HCT116 (cell line): ENCODE data around the gene BPIFB6. TPM values are rescaled to one million over a fixed set of nuclear protein-coding genes. Genes with fewer than 3 reads are reported as not detected.

Source experiments
- ATAC-seq: fragments of 200-7000 bp; cut with Tn5 transposase; 2 replicates; pipeline ENCODE4 v1.9.1; 2020; ENCODE audit warnings: mild to moderate bottlenecking, moderate library complexity
- BruUV-seq: library from RNA; stranded (reverse); fragments of 400-500 nt; replicated peaks from 2 replicates; lab custom pipeline; 2021; lab: Mats Ljungman, UMichigan
- CTCF ChIA-PET: fragments of 300-600 bp; sonication (Branson Sonifier 250); formaldehyde crosslinking; loops from one replicate; lab custom pipeline; 2021; ENCODE audit warnings: antibody characterized with exemption; lab: Charles Lee
- POLR2A ChIA-PET: fragments of 300-600, 350-600 bp; sonication (Branson Sonifier 250); formaldehyde crosslinking; loops from one replicate; lab custom pipeline; 2021; ENCODE audit warnings: antibody characterized with exemption; lab: Charles Lee
- RAD21 ChIA-PET, 2 experiments: fragments of 300-600 bp; sonication (Branson Sonifier 250); formaldehyde crosslinking; loops; one replicate each; lab custom pipeline; 2023; ENCODE audit warnings: low total read pairs in 2 of 2; ENCODE audit not compliant: uncharacterized antibody in 2 of 2, unreplicated experiment in 2 of 2, low non-redundant PET in 1 of 2; lab: Charles Lee
- DNase-seq: peaks from one replicate; pipeline ENCODE4 v3.0.0-alpha.2; 2010; ENCODE audit warnings: low read depth, low spot score
- H2AFZ ChIP-seq: fragments of 200-600 bp; shearing (Covaris generic), sonication (generic); 2 replicates; pipeline ENCODE4 v1.6.1; 2017; ENCODE audit warnings: low read depth, mixed run types, mixed read lengths, antibody characterized with exemption, low read length; ENCODE audit not compliant: poor library complexity, severe bottlenecking
- H3K27ac ChIP-seq: 2 replicates; pipeline ENCODE4 v1.5.1; 2012; ENCODE audit warnings: low read depth, low read length
- H3K27me3 ChIP-seq: fragments of 200-600 bp; sonication (generic); 2 replicates; pipeline ENCODE4 v1.6.1; 2016; ENCODE audit warnings: mixed run types, low read length, mixed read lengths; ENCODE audit not compliant: insufficient read depth
- H3K36me3 ChIP-seq, 2 experiments: fragments of 200-500 bp in 1 of 2; fragments of 200-600 bp in 1 of 2; sonication (Bioruptor generic) in 1 of 2; sonication (generic) in 1 of 2; 2 replicates each; pipeline versions ENCODE4 v1.5.1 to v1.6.1; 2014 to 2016; ENCODE audit warnings: low read length in 2 of 2, inconsistent platforms in 1 of 2, mixed read lengths in 1 of 2, mixed run types in 1 of 2; ENCODE audit not compliant: insufficient read depth in 2 of 2, control insufficient read depth in 1 of 2
- H3K4me1 ChIP-seq, 2 experiments: fragments of 200-600 bp in 1 of 2; sonication (generic) in 1 of 2; 2 replicates each; pipeline versions ENCODE4 v1.5.1 to v1.6.1; 2012 to 2017; ENCODE audit warnings: low read length in 2 of 2, inconsistent platforms in 1 of 2, mild to moderate bottlenecking in 1 of 2, mixed read lengths in 1 of 2, mixed run types in 1 of 2, moderate library complexity in 1 of 2; ENCODE audit not compliant: insufficient read depth in 2 of 2, control insufficient read depth in 1 of 2
- H3K4me2 ChIP-seq: fragments of 200-600 bp; sonication (generic); 2 replicates; pipeline ENCODE4 v1.6.1; 2017; ENCODE audit warnings: mixed run types, low read length, mixed read lengths
- H3K4me3 ChIP-seq, 2 experiments: fragments of 200-600 bp in 1 of 2; sonication (generic) in 1 of 2; replicated peaks in 1 of 2; 2 replicates each; pipeline ENCODE4 v1.5.1; 2011 to 2016; ENCODE audit warnings: low read length in 2 of 2, control low read depth in 1 of 2, low read depth in 1 of 2, mild to moderate bottlenecking in 1 of 2, mixed read lengths in 1 of 2, mixed run types in 1 of 2
- H3K79me2 ChIP-seq: fragments of 200-600 bp; sonication (generic); 2 replicates; pipeline ENCODE4 v1.6.1; 2017; ENCODE audit warnings: mild to moderate bottlenecking, mixed run types, low read length, moderate library complexity, mixed read lengths; ENCODE audit not compliant: insufficient read depth
- H3K9ac ChIP-seq: fragments of 200-600 bp; sonication (generic); 2 replicates; pipeline ENCODE4 v1.6.1; 2016; ENCODE audit warnings: low read length, mixed read lengths
- H3K9me2 ChIP-seq: fragments of 200-600 bp; sonication (generic), shearing (Covaris generic); 2 replicates; pipeline ENCODE4 v1.6.1; 2017; ENCODE audit warnings: mixed run types, mild to moderate bottlenecking, moderate library complexity; ENCODE audit not compliant: insufficient read depth
- H3K9me3 ChIP-seq, 2 experiments: fragments of 200-500 bp in 1 of 2; fragments of 200-600 bp in 1 of 2; sonication (Bioruptor generic) in 1 of 2; sonication (generic) in 1 of 2; 2 replicates each; pipeline ENCODE4 v1.6.1; 2014 to 2017; ENCODE audit warnings: low read length in 2 of 2, mixed read lengths in 2 of 2, inconsistent platforms in 1 of 2, low read depth in 1 of 2, mild to moderate bottlenecking in 1 of 2, mixed run types in 1 of 2, moderate library complexity in 1 of 2; ENCODE audit not compliant: control insufficient read depth in 1 of 2, insufficient read depth in 1 of 2
- H4K20me1 ChIP-seq: fragments of 200-600 bp; sonication (generic), shearing (Covaris generic); 2 replicates; pipeline ENCODE4 v1.6.1; 2017; ENCODE audit warnings: mixed run types, mild to moderate bottlenecking, moderate library complexity; ENCODE audit not compliant: insufficient read depth
- CTCF ChIP-seq, 3 experiments: fragments of 200-600 bp in 1 of 3; sonication (generic) in 1 of 3; IDR thresholded peaks in 2 of 3; conservative IDR thresholded peaks in 1 of 3; 2 replicates each; pipeline ENCODE4 v1.5.1; 2012 to 2017; ENCODE audit warnings: low read depth in 2 of 3, low read length in 2 of 3, antibody characterized with exemption in 1 of 3, borderline replicate concordance in 1 of 3, control low read depth in 1 of 3, mild to moderate bottlenecking in 1 of 3, mixed read lengths in 1 of 3, mixed run types in 1 of 3, moderate library complexity in 1 of 3; ENCODE audit not compliant: insufficient read depth in 1 of 3
- EGR1 ChIP-seq: IDR thresholded peaks from 2 replicates; pipeline ENCODE4 v1.6.1; 2012; ENCODE audit warnings: low read depth
- RAD21 ChIP-seq: IDR thresholded peaks from 2 replicates; pipeline ENCODE4 v1.6.1; 2012; ENCODE audit warnings: low read depth, mild to moderate bottlenecking
- REST ChIP-seq: IDR thresholded peaks from 2 replicates; pipeline ENCODE4 v1.6.1; 2012; ENCODE audit warnings: low read depth
- TCF7L2 ChIP-seq: IDR thresholded peaks from 2 replicates; pipeline ENCODE4 v1.7.0; 2011; ENCODE audit warnings: borderline replicate concordance, inconsistent platforms; ENCODE audit not compliant: insufficient read depth, insufficient read length; ENCODE audit errors: extremely low read depth
- ZBTB33 ChIP-seq: IDR thresholded peaks from 2 replicates; pipeline ENCODE4 v1.6.1; 2011; ENCODE audit warnings: mild to moderate bottlenecking, low read length, moderate library complexity; ENCODE audit not compliant: insufficient replicate concordance; ENCODE audit errors: extremely low read depth
- ZFX ChIP-seq: fragments of 450-650 bp; IDR thresholded peaks from 2 replicates; pipeline ENCODE4 v1.6.1; 2017
- ZNF274 ChIP-seq: fragments of 200-500 bp; sonication (Bioruptor generic); IDR thresholded peaks from 2 replicates; pipeline ENCODE4 v1.6.1; 2014; ENCODE audit warnings: mild to moderate bottlenecking, low read depth, low read length, inconsistent platforms
- intact Hi-C: fragments of 100-400 bp; cut with micrococcal nuclease; formaldehyde crosslinking; loops from 2 replicates; pipeline ENCODE4 v1.10.0; 2022
- total RNA-seq: library from RNA; stranded (reverse); gene quantifications from one replicate; pipeline ENCODE4 v1.2.1, GENCODE V29; 2021; ENCODE audit not compliant: unreplicated experiment

BPIFB6 gene
- total RNA-seq, 1 experiment from 2014 or later = not detected

- Histone ChIP-seq H3K9me3 (no peaks in the 10 kb centered on the region), H3K36me3 (no peaks in the 10 kb centered on the region), H3K27ac (no peak overlapping the region), H3K4me1 (no peaks in the 10 kb centered on the region), H3K4me2 (no peak overlapping the region), H2AFZ (no peak overlapping the region), H3K27me3 (no peaks in the 10 kb centered on the region), H3K9ac (no peak overlapping the region), H4K20me1 (no peaks in the 10 kb centered on the region), H3K4me3 (no peak overlapping the region), H3K79me2 (no peaks in the 10 kb centered on the region), H3K9me2 (no peaks in the 10 kb centered on the region)
- RAD21 ChIA-PET = no interaction called here
- BruUV-seq = no TSS peak
- ATAC-seq = no peak
- DNase-seq = no peak
- intact Hi-C loops = no loop called here
- CTCF ChIA-PET = interaction anchor here (1.7 kb wide), 1 partner anchor 104 kb away, joined by 5 read pairs; no protein-coding TSS in a partner anchor
- POLR2A ChIA-PET = no interaction called here
- no peak for TF ChIP-seq RAD21
- TF ChIP-seq ZBTB33 = no peak
- TF ChIP-seq EGR1 = no peak
- no peak for TF ChIP-seq CTCF (IDR thresholded peaks at IDR 0.05 in 2 of 3, conservative IDR thresholded peaks at IDR 0.05 in 1 of 3; ENCODE audit: borderline replicate concordance in 1 of 3, insufficient read depth in 1 of 3, low read depth in 2 of 3, low read length in 2 of 3)
- TF ChIP-seq REST = no peak
- TF ChIP-seq ZFX = no peak
- TF ChIP-seq TCF7L2 = no peak
- TF ChIP-seq ZNF274 = no peak
Measured at GRCh38 chr20:33005908-33006775, 25.3 kb upstream of the BPIFB6 start.
